Cardiac fibroblast (primary cell): Measurements from ENCODE around the gene TCF19.
A peak's percentile ranks its signal among the peaks of the same experiment; 100 is the strongest.

Experiments
- DNase-seq, 2 donors: peaks; one replicate each; pipeline versions ENCODE4 v3.0.0 to v3.0.0-alpha.2; 2010; ENCODE audit warnings: low read depth in 2 of 2
- H3K4me3 ChIP-seq, 2 donors: replicated peaks in 1 of 2; 1 replicate in 1 of 2; 2 replicates in 1 of 2; pipeline ENCODE4 v1.5.1; 2011; ENCODE audit warnings: low read depth in 2 of 2, low read length in 2 of 2, mild to moderate bottlenecking in 2 of 2, moderate library complexity in 1 of 2
- TF ChIP-seq, protein P1 (sequence below): IDR thresholded peaks from one replicate; pipeline ENCODE4 v1.5.1; 2011; ENCODE audit warnings: low read depth, mild to moderate bottlenecking, low read length, inconsistent platforms

The TCF19 gene

GRCh38 chr6:31152781-31153180, 5.6 kb upstream of the TCF19 start:
- H3K4me3 ChIP-seq: no peak overlapping the region
- TF ChIP-seq, protein P1, sequence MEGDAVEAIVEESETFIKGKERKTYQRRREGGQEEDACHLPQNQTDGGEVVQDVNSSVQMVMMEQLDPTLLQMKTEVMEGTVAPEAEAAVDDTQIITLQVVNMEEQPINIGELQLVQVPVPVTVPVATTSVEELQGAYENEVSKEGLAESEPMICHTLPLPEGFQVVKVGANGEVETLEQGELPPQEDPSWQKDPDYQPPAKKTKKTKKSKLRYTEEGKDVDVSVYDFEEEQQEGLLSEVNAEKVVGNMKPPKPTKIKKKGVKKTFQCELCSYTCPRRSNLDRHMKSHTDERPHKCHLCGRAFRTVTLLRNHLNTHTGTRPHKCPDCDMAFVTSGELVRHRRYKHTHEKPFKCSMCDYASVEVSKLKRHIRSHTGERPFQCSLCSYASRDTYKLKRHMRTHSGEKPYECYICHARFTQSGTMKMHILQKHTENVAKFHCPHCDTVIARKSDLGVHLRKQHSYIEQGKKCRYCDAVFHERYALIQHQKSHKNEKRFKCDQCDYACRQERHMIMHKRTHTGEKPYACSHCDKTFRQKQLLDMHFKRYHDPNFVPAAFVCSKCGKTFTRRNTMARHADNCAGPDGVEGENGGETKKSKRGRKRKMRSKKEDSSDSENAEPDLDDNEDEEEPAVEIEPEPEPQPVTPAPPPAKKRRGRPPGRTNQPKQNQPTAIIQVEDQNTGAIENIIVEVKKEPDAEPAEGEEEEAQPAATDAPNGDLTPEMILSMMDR: no peak

DNA sequence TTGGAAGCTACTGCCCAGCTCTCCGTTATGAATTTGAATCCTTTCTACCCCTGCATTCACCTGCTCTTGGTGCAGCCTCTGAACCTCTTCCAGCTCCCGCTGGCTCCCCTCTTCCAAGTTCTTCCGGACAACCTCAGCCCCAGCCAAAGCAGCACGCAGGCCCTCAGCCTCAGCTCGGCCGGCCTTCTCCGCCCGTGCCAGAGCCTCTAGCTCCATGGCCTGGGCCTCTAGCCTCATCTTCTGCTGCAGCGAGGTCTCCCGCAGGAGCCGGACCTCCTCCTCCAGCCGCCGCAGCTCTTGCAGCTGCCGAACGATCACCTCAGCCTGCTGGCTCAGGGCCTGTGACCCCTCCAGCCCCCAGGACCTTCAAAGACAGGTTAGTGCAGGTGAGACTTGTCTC, 4.0 kb upstream of the TCF19 start:
- no peak overlapping the region for H3K4me3 ChIP-seq
- TF ChIP-seq, protein P1: no peak
- no peak for DNase-seq

More at GRCh38 chr6:31152781-31153180, 5.6 kb upstream of the TCF19 start:
- DNase-seq: no peak

DNA sequence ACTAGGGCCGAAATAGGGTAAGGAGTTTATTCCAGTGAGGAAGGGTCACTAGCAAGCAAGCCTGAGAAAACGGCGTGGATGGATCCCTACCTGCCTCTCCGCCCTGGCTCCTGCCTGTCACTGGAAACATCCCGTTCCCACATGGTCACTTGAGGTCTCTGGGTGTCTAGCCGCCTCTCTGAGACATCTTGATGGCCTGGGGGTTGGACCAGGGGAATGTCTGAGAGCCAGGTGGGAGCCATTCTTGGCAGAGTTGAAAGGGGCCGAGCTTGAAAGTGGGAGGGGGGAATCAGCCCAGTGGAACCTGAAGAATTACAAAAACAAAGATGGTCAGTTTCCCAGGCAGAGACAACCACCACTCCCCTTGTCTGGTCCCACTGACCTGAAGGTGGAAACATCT, 1.7 kb upstream of the TCF19 start:
- no peak overlapping the region for H3K4me3 ChIP-seq
- TF ChIP-seq, protein P1: no peak
- no peak for DNase-seq

GRCh38 chr6:31157513-31158139, 763 bp upstream of the TCF19 start, which contains the start of gene CCHCR1:
TSS of gene CCHCR1 (minus strand) at chr6:31157802. CDS start at chr6:31157600, 202 bp downstream.
- peak within 1 kb of the TSS; percentile 74 to 89 for H3K4me3 ChIP-seq
- peak in 1 of 2 donors; percentile 4 for DNase-seq
- TF ChIP-seq, protein P1: no peak

DNA sequence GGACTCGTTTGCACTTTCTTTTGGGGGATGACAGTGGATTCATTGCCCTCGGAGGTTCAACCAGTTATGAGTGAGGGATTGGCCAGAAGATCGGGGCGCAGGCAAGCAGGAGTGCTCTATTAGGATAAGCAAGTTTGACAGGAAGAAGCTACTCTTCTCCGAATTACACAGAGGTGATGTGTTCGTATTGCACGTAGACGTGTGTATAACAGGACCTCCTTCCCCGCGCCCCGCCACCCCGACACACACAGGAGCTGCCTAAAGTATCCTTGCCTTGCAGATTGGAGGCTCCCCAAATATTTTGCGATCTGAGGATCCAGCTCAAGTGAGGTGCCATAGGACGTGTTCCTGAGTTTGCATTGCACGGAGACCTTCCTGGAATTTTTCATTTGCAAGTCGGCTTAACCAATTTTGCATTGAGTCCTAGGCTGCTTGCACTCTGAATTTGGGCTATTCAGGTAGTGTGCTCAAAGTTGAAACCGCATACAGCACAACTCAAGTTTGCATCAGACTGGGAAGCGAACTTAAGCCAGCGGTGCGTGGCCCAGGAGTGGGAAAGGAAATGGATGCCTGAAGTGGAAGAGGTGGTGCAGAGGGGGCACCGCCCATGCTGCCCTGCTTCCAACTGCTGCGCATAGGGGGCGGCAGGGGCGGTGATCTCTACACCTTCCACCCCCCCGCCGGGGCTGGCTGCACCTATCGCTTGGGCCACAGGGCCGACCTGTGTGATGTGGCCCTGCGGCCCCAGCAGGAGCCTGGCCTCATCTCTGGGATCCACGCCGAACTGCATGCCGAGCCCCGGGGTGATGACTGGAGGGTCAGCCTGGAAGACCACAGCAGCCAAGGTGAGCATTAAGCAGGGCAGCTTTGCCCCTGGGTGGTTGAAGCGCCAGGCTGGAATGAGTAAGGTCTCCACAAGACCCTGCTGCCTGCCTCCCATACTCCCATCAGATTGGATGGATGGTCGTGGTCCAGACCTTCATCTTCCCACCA, 770 bp downstream of the TCF19 start:
- peak overlapping the region; percentile 74 to 89 for H3K4me3 ChIP-seq
- TF ChIP-seq, protein P1: peak; percentile 6
- peak; percentile 17 to 36 for DNase-seq

GRCh38 chr6:31161216-31162126, 3.1 kb downstream of the TCF19 start:
- no peak overlapping the region for H3K4me3 ChIP-seq
- TF ChIP-seq, protein P1: no peak
- no peak for DNase-seq
